LNCaP clone FGC (cell line): ENCODE results near the gene ATCAY.
"Not testable (repeated sequence)": the region's sequence is repeated elsewhere in the genome, so short reads cannot be mapped to it uniquely, and the experiment has no call there.

ENCODE experiments used
- DNase-seq: peaks from one replicate; pipeline ENCODE4 v3.0.0-alpha.2; 2011; ENCODE audit warnings: low read depth
- H3K4me3 ChIP-seq: 2 replicates; pipeline ENCODE4 v1.5.1; 2011; ENCODE audit warnings: mild to moderate bottlenecking, low read depth, low read length, control low read depth
- TF ChIP-seq, protein P1 (sequence below): IDR thresholded peaks from 2 replicates; pipeline ENCODE4 v1.5.1; 2012; ENCODE audit warnings: mild to moderate bottlenecking; ENCODE audit not compliant: control insufficient read depth, insufficient read depth; ENCODE audit errors: extremely low read depth

The ATCAY gene

DNA sequence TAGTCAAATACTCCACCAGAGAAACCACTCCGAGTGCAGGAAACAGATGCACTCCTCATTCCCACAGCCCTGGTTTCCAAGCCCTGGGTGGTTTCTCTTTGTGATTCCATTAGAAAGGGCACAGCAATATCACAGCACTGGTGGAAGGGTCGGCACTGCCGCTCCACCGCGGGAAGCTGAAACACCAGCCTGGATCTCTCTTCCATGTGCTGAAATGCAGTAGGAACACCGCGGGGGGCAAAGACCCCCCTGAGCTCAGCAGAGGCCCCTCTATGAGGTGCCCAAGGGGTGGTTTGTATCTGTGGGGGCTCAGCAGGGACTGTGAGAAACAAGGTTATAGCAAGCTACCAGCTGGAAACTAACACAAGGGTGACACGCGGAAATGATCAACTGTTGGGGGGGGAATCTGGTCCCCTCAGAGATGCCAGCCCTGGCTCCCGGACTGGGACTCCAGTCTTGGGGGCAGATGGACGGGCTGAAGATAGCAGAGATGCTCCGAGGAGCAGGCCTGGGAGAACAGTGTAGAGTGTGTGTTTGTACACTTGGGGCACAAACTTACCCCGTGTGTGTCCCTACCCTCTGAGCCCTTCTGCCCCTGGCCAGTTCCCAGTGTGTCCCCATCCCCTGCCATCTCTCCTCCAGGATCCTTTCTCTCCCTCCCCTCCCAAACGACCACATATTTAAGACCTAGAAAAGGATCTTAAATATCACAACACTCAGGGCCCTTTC, 13.4 kb upstream of the ATCAY start:
- TF ChIP-seq, protein P1, sequence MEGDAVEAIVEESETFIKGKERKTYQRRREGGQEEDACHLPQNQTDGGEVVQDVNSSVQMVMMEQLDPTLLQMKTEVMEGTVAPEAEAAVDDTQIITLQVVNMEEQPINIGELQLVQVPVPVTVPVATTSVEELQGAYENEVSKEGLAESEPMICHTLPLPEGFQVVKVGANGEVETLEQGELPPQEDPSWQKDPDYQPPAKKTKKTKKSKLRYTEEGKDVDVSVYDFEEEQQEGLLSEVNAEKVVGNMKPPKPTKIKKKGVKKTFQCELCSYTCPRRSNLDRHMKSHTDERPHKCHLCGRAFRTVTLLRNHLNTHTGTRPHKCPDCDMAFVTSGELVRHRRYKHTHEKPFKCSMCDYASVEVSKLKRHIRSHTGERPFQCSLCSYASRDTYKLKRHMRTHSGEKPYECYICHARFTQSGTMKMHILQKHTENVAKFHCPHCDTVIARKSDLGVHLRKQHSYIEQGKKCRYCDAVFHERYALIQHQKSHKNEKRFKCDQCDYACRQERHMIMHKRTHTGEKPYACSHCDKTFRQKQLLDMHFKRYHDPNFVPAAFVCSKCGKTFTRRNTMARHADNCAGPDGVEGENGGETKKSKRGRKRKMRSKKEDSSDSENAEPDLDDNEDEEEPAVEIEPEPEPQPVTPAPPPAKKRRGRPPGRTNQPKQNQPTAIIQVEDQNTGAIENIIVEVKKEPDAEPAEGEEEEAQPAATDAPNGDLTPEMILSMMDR, result no peak
- no peak for DNase-seq

DNA sequence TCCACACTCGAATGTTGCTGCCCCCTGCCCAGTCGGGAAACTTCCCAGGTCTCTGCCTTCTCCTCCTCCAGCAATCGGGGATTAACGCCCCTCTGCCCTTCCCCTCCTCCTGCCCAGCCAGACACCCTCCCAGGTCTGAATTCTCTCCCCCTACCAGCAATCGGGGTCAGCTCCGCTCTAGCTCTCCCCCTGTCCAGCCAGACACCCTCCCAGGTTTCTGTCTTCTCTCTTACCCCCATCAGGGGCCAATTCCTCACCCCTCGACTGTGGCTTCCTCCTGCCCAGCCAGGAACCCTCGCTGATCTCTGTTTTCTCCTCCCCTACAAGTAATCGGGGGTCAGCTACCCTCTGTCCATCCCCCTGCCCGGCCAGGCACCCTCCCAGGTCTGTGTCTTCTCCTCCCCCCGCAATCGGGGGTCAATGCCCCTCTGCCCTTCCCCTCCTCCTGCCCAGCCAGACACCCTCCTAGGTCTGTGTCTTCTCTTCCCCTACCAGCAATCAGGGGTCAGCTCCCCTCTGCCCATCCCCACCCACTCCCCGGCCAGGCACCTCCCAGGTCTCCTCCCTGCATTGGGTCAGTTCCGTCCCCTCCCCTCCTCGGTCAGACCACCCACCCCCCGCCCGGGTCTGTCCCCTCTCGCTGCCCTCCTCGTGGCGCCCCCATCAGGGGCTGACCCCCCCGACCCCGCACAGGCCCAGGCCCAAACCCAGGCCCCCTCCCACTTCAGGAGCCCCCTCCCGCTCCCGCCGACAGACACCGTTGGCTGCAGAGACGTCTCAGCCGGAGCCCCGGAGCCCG, 12.3 kb upstream of the ATCAY start:
- H3K4me3 ChIP-seq, result no peak overlapping the region
- TF ChIP-seq, protein P1, result no peak
- no peak for DNase-seq

More for the DNA sequence above, 13.4 kb upstream of the ATCAY start:
- H3K4me3 ChIP-seq, result no peak overlapping the region

DNA sequence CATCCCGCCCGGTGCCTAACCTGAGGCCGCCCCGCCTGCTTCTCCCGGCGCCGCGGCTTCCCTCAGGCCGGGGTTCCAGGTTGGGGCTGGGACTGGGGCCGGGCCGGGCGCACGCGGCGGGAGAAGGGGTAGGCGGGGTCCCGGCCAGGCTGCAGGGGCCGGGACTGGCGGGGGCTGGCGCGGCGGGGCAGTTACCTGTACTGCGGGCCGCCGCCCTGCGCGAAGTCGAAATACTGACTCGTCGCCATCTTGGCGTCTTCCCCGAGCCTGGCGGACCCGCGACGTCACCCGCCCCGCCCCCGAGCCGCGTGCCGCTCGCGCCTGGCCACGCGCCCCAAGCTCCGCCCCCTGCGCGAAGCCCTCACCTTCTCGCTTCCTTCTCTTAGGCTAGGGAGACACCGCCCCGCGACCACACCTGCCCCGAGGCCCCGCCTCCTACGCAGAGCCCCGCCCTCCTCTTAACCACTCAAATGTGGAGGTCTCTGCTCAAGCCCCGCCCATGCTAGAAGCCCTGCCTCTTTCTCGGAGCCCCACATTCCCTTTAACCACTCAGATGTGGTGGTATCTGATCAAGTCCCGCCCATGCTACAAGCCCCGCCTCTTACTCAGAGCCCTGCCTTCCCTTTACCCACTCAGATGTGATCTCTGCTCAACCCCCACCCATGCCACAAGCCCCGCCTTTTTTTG, 11.6 kb upstream of the ATCAY start, which contains the start of gene ZFR2:
ZFR2 (minus strand) TSS at position 269 of the 687 bp plus-strand sequence; CDS start at position 248, 21 bp downstream.
- no peak within 1 kb of the TSS for H3K4me3 ChIP-seq
- DNase-seq, result no peak
- TF ChIP-seq, protein P1, result no peak

DNA sequence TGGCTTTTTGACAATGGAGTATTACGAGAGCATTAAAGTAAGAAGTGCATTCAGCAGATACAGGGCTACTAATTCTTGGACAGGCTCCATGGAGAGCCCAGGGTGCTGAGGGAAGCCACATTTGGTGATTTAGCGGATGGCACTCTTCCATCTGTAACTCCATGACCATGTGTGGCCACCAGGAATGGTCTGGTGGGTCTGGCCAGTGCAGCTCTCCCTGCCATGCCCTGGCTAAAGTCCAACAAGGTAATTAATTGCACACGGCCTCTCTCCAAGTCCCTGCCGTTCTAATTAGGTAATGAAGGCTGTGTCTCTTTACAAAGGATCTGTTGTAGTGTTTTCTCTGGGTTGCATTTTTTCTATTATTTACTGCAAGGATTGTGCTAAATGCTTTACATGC, 7.3 kb upstream of the ATCAY start:
- DNase-seq, result no peak
- TF ChIP-seq, protein P1, result no peak
- H3K4me3 ChIP-seq, result no peak overlapping the region

DNA sequence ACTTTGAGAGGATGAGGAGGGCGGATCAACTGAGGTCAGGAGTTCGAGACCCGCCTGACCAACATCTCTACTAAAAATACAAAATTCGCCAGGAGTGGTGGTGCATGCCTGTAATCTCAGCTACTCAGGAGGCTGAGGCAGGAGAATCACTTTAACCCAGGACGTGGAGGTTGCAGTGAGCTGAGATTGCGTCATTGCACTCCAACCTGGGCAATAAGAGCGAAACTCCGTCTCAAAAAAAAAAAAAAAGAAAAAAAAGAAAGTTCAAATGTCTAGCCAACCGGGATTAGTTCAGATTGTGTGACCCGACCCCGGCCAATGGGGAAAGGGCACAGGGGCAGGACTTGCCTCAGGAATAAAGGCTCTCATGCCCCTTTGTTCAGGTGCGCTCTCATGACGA, 5.8 kb upstream of the ATCAY start:
- DNase-seq, H3K4me3 ChIP-seq: not testable (repeated sequence)

DNA sequence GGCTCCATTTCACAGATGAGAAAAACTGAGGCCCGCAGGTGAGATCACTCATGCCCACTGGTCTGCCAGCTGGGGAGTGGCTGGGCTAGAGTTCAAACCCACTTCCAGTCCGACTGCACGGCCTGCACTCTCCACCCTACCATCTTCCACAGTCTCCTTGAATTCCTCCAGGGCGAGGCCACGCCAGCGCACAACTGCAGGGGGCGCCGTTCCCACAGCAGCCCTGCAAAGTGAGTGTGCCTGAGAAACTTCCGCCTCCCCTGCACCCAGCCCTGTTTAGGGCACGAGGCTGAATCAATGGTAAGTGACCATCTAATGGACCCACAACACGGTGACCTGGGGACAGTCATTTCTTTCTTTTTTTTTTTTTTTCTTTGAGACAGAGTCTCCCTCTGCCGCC, 829 bp upstream of the ATCAY start:
- H3K4me3 ChIP-seq, result no peak overlapping the region
- no peak for DNase-seq
- TF ChIP-seq, protein P1, result no peak
